SK-N-MC (cell line): ENCODE measurements around the gene MEF2D.

Source experiments
- EZH2 ChIP-seq: fragments of 200-600 bp; sonication (generic); IDR thresholded peaks from one replicate; pipeline ENCODE4 v1.6.1; 2017; ENCODE audit warnings: antibody characterized with exemption
- FOXP2 ChIP-seq: optimal IDR thresholded peaks from 2 replicates; pipeline ENCODE3; 2011; ENCODE audit warnings: mild to moderate bottlenecking, moderate library complexity; ENCODE audit not compliant: insufficient read depth; ENCODE audit errors: extremely low read length, control extremely low read depth
- POLR2AphosphoS5 ChIP-seq: IDR thresholded peaks from 2 replicates; pipeline ENCODE4 v1.6.1; 2012; ENCODE audit warnings: mild to moderate bottlenecking, low read depth, low read length, borderline replicate concordance

DNA sequence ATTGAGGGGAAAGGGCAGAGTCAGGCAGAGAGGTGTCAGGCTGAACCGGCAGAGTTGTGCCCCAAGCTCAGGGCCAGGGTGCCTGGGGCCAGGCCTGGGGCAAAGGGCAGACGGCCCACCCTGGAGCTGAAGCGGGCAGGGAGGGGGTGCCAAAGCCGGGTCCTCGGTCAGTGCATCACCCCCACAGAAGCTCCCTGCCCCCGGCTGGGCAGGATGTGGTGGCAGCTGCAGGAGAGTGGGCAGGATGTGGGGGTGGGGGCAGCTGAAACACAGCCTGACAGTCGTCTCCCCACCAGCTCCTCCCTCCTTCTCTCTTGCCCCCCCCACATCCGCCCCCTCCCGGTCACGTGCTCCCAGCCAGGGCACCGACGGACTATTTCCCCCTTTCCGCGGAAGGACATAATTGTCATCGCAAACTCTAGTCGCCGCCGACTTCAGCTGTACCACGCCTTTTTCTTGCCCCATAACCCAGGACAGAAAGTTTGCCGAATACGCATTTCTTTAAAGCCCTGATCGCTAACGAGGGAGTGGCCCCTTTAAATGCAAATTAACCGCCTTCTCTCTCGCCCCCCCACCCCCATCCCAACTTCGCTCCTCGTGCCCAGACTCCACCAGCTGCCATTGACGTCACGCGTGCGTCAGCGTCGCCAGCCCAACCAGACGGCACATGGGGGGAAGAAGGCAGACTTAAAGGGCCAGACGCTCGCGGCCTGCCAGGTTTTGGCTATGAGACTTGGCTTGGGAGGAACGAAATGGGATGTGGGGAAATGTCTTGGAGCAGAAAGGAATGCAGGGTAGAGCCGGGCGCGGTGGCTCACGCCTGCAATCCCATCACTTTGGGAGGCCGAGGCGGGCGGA, 4.5 kb upstream of the MEF2D start:
- no peak for TF ChIP-seq POLR2AphosphoS5
- TF ChIP-seq EZH2, result no peak
- no peak for TF ChIP-seq FOXP2
